Coronary artery (tissue), 2 donors: Measurements from ENCODE around the gene MLKL.

Source experiments
- DNase-seq: peaks from one replicate; pipeline ENCODE4 v3.0.0-alpha.2; 2017; ENCODE audit warnings: low spot score
- H3K27ac ChIP-seq, 2 donors: fragments of 200-600 bp; sonication (generic); one replicate each; pipeline ENCODE4 v1.5.1; 2016 to 2019
- H3K4me3 ChIP-seq: fragments of 200-600 bp; sonication (generic); 2 replicates; pipeline ENCODE4 v1.5.1; 2016; ENCODE audit warnings: mild to moderate bottlenecking, moderate library complexity
- CTCF ChIP-seq: fragments of 200-600 bp; sonication (generic); IDR thresholded peaks from one replicate; pipeline ENCODE4 v1.5.1; 2019; ENCODE audit warnings: antibody characterized with exemption

MLKL gene

GRCh38 chr16:74652249-74652648 lies 48.4 kb downstream of the MLKL start:
- Histone ChIP-seq H3K27ac (no peak overlapping the region), H3K4me3 (no peak overlapping the region)
- no peak for DNase-seq
- no peak for TF ChIP-seq CTCF

DNA sequence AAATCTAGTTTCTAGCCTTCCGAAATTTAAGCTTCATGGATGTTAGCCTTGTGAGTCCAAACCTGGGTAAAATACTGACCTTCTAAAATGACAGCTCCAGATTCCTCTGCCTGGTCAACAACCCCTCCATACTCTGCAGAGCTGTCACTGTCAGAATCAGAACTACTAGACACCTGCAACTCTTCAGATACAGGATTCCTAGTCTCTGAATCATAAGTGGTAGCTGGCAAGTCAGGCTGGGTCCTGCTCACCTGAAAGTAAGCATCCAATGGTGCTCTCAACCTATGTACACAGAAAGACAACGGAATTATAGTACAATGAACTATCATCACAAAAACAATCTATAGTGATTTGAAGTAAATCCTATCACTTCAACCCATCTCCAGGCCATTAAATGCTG lies 48.8 kb downstream of the MLKL start:
- no peak for TF ChIP-seq CTCF
- no peak overlapping the region for H3K27ac ChIP-seq

DNA sequence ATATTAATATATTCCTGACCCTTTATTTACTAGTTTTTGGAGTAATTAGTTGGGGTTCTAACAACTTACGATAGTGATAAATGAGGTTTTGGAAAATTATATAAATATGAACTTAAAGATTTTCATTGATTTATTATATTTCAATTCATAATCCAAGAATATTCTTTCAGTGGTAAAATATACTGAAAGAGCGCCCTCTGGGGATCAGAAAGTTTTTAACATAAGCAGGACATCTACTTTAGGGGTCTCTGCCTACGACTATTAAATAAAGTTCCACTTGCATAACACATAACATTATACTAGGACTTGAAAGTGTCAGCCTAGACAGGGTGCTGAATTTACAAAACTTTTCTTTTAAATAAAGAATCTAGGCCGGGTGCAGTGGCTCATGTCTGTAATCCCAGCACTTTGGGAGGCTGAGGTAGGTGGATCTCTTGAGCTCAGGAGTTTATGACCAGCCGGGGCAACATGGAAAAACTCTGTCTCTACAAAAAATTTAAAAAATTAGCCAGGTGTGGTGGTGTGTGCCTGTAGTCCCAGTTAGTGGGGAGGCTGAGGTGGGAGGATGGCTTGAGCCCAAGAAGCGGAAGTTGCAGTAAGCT lies 49.6 kb downstream of the MLKL start:
- H3K4me3 ChIP-seq = no peak overlapping the region
- no peak overlapping the region for H3K27ac ChIP-seq
- DNase-seq = no peak
- no peak for TF ChIP-seq CTCF

More for the DNA sequence above, 48.8 kb downstream of the MLKL start:
- no peak overlapping the region for H3K4me3 ChIP-seq
- no peak for DNase-seq

GRCh38 chr16:74649839-74650504 lies 50.7 kb downstream of the MLKL start:
- no peak overlapping the region for H3K27ac ChIP-seq
- DNase-seq = no peak
- no peak for TF ChIP-seq CTCF
- H3K4me3 ChIP-seq = no peak overlapping the region

DNA sequence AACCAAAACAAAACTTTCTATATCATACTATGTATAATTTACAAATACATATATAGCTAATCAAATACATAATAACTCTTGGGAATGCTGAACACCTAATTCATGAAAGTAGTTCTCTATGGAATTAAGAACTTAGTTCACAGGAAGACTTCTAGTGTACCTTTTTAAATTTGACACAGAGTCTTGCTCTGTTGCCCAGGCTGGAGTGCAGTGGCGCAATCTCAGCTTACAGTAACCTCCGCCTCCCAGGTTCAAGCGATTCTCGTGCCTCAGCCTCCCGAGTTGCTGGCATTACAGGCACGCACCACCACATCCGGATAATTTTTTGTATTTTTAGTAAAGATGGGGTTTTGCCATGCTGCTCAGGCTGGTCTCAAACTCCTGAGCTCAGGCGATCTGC lies 58.7 kb downstream of the MLKL start:
- no peak overlapping the region for H3K27ac ChIP-seq
- no peak for TF ChIP-seq CTCF
- H3K4me3 ChIP-seq = no peak overlapping the region
- DNase-seq = no peak

GRCh38 chr16:74637742-74638453 lies 62.8 kb downstream of the MLKL start:
- no peak overlapping the region for H3K27ac ChIP-seq
- H3K4me3 ChIP-seq = no peak overlapping the region
- no peak for TF ChIP-seq CTCF
- no peak for DNase-seq
